ENCODE measurements around the gene NDOR1.

GRCh38 chr9:137236936-137237421 lies 31.5 kb downstream of the NDOR1 start:
- no peak for TF ChIP-seq CTCF (conservative IDR thresholded peaks at IDR 0.05; ENCODE audit: low read length)
- no peak for TF ChIP-seq EZH2phosphoT487 (IDR thresholded peaks at IDR 0.05; ENCODE audit: borderline replicate concordance)

All from Loucy (cell line).